Kidney (tissue), 14 donors: Measurements from ENCODE around the gene GRIK2. TPM values are rescaled to one million over a fixed set of nuclear protein-coding genes. Genes with fewer than 3 reads are reported as not detected.
A peak's percentile ranks its signal among the peaks of the same experiment; 100 is the strongest.

Experiments used
- DNase-seq, 5 donors: peaks; one replicate each; pipeline ENCODE4 v3.0.0-alpha.2; 2013 to 2020
- FAIRE-seq: peaks from 2 replicates; lab custom pipeline; 2012; peaks lifted over from hg19 to GRCh38; lab: Jason Lieb, UNC
- H3K27ac ChIP-seq, 2 donors: one replicate each; pipeline ENCODE4 v1.7.0; 2013; ENCODE audit warnings: low read depth in 2 of 2, low read length in 2 of 2, inconsistent platforms in 1 of 2
- H3K27me3 ChIP-seq: one replicate; pipeline ENCODE4 v1.7.1; 2013; ENCODE audit warnings: low read length, inconsistent platforms; ENCODE audit not compliant: control insufficient read depth, insufficient read depth
- H3K36me3 ChIP-seq, 3 donors: one replicate each; pipeline versions ENCODE4 v1.7.0 to v1.7.1; 2013; ENCODE audit warnings: low read length in 3 of 3, control low read depth in 1 of 3, inconsistent platforms in 1 of 3; ENCODE audit not compliant: insufficient read depth in 3 of 3, control insufficient read depth in 2 of 3
- H3K4me1 ChIP-seq, 3 donors: one replicate each; pipeline versions ENCODE4 v1.7.0 to v1.7.1; 2013; ENCODE audit warnings: low read length in 3 of 3, inconsistent platforms in 1 of 3, low read depth in 1 of 3; ENCODE audit not compliant: control insufficient read depth in 2 of 3, insufficient read depth in 2 of 3
- H3K4me3 ChIP-seq, 3 donors: one replicate each; pipeline versions ENCODE4 v1.7.0 to v1.8.1; 2013; ENCODE audit warnings: low read length in 3 of 3, control low read depth in 1 of 3, inconsistent platforms in 1 of 3
- H3K9ac ChIP-seq, 3 donors: one replicate each; pipeline versions ENCODE4 v1.7.0 to v1.7.1; 2013; ENCODE audit warnings: low read length in 3 of 3, control low read depth in 1 of 3, inconsistent platforms in 1 of 3
- H3K9me3 ChIP-seq, 3 donors: one replicate each; pipeline versions ENCODE4 v1.7.0 to v1.7.1; 2013; ENCODE audit warnings: low read length in 3 of 3, control low read depth in 1 of 3, inconsistent platforms in 1 of 3; ENCODE audit not compliant: control insufficient read depth in 2 of 3, insufficient read depth in 1 of 3
- CTCF ChIP-seq: IDR thresholded peaks from 3 replicates; pipeline ENCODE4 v1.5.1; 2012; ENCODE audit warnings: mild to moderate bottlenecking, moderate library complexity, borderline replicate concordance; ENCODE audit not compliant: insufficient read depth; ENCODE audit errors: extremely low read depth
- intact Hi-C: fragments of 100-400 bp; cut with DNase I; formaldehyde crosslinking; loops from one replicate; pipeline ENCODE4 v1.11.1; 2022
- polyA plus RNA-seq: library from polyadenylated mRNA; stranded (reverse); fragments of 350-450 nt; fragmentation: Illumina TruSeq; extraction: RNeasy Lipid Tissue Mini Kit (QIAGEN cat#74804); gene quantifications from one replicate; pipeline ENCODE4 v1.2.3, GENCODE V29; 2014; ENCODE audit warnings: low read depth, low replicate concordance; ENCODE audit not compliant: insufficient read depth
- total RNA-seq: library from RNA; stranded (reverse); fragmentation: NEBNext Ultra II Directional; extraction: Animal tissue kit (Norgen Biotek cat#: 25700); gene quantifications from one replicate; pipeline ENCODE4 v1.2.1, GENCODE V29; 2021
- donor health status: control.
- donor health status: control.
- donor health status: control.
- donor health status: control.
- donor health status: control.
- donor health status: DM: yes; HTN: yes; CAD: no.
- donor health status: Normal renal cell carcinoma (clear cell type).

Gene GRIK2
- total and polyA plus RNA-seq, 2 donors from 2014 or later = 0.82 to 1.4 TPM

- FAIRE-seq = no peak
- intact Hi-C loops = no loop called here
Observed at GRCh38 chr6:101398716-101399615, 5.5 kb downstream of the GRIK2 start.

GRCh38 chr6:101399616-101400162 lies 6.2 kb downstream of the GRIK2 start:
- intact Hi-C loops = no loop called here
- FAIRE-seq = no peak
- Histone ChIP-seq H3K9ac (no peak overlapping the region), H3K4me3 (no peak overlapping the region), H3K27me3 (peaks cover 34% of the 10 kb centered on the region), H3K9me3 (no peaks in the 10 kb centered on the region), H3K36me3 (no peaks in the 10 kb centered on the region), H3K27ac (no peak overlapping the region), H3K4me1 (peaks cover 0 to 3% (median 0%) of the 10 kb centered on the region in 3 donors)
- TF ChIP-seq CTCF = no peak
- peak in 1 of 5 donors; percentile 59 for DNase-seq

More at GRCh38 chr6:101398716-101399615, 5.5 kb downstream of the GRIK2 start:
- H3K4me3 ChIP-seq = peak overlapping the region in 1 of 3 donors; percentile 17
- no peaks in the 10 kb centered on the region for H3K36me3 ChIP-seq
- peaks cover 37% of the 10 kb centered on the region for H3K27me3 ChIP-seq
- DNase-seq = peak in 4 of 5 donors; percentile 8 to 51 (median 24)
- TF ChIP-seq CTCF = no peak
- H3K9me3 ChIP-seq = no peaks in the 10 kb centered on the region
- no peak overlapping the region for H3K27ac ChIP-seq
- H3K9ac ChIP-seq = no peak overlapping the region
- peaks cover 0 to 3% (median 0%) of the 10 kb centered on the region in 3 donors for H3K4me1 ChIP-seq

GRCh38 chr6:101400326-101401135 lies 7.0 kb downstream of the GRIK2 start:
- H3K36me3 ChIP-seq = no peaks in the 10 kb centered on the region
- intact Hi-C loops = no loop called here

More at GRCh38 chr6:101400326-101401135, 7.0 kb downstream of the GRIK2 start:
- Histone ChIP-seq H3K9me3 (no peaks in the 10 kb centered on the region), H3K4me1 (peaks cover 0 to 3% (median 0%) of the 10 kb centered on the region in 3 donors), H3K9ac (no peak overlapping the region), H3K4me3 (no peak overlapping the region), H3K27me3 (peaks cover 34% of the 10 kb centered on the region), H3K27ac (no peak overlapping the region)
- no peak for TF ChIP-seq CTCF
- FAIRE-seq (no peak), DNase-seq (no peak)
